SK-N-MC (cell line): ENCODE measurements around the gene CACNA1F.
A peak's percentile ranks its signal among the peaks of the same experiment; 100 is the strongest.

Experiments
- DNase-seq: peaks from one replicate; pipeline ENCODE4 v3.0.0-alpha.2; 2011; ENCODE audit warnings: low read depth, low spot score
- H3K27ac ChIP-seq: fragments of 200-600 bp; sonication (generic); 2 replicates; pipeline ENCODE4 v1.5.1; 2016; ENCODE audit warnings: mixed run types
- H3K36me3 ChIP-seq: fragments of 200-600 bp; sonication (generic); 2 replicates; pipeline ENCODE4 v1.6.1; 2017; ENCODE audit warnings: antibody characterized with exemption, low read length, mixed read lengths; ENCODE audit not compliant: insufficient read depth
- H3K4me3 ChIP-seq: fragments of 200-600 bp; sonication (generic); 2 replicates; pipeline ENCODE4 v1.5.1; 2016
- H3K9ac ChIP-seq: fragments of 200-600 bp; sonication (generic); 2 replicates; pipeline ENCODE4 v1.8.0; 2017; ENCODE audit warnings: mixed run types, mixed read lengths; ENCODE audit not compliant: insufficient read length
- H3K9me3 ChIP-seq: fragments of 200-600 bp; sonication (generic); 2 replicates; pipeline ENCODE4 v1.6.1; 2017; ENCODE audit warnings: low read depth, mild to moderate bottlenecking, antibody characterized with exemption, low read length, moderate library complexity, mixed read lengths
- EZH2 ChIP-seq: fragments of 200-600 bp; sonication (generic); IDR thresholded peaks from one replicate; pipeline ENCODE4 v1.6.1; 2017; ENCODE audit warnings: antibody characterized with exemption
- FOXP2 ChIP-seq: optimal IDR thresholded peaks from 2 replicates; pipeline ENCODE3; 2011; ENCODE audit warnings: mild to moderate bottlenecking, moderate library complexity; ENCODE audit not compliant: insufficient read depth; ENCODE audit errors: extremely low read length, control extremely low read depth
- POLR2AphosphoS5 ChIP-seq: IDR thresholded peaks from 2 replicates; pipeline ENCODE4 v1.6.1; 2012; ENCODE audit warnings: mild to moderate bottlenecking, low read depth, low read length, borderline replicate concordance

CACNA1F gene

GRCh38 chrX:49202022-49202421 lies 31.1 kb downstream of the CACNA1F start:
- no peak overlapping the region for H3K9ac ChIP-seq
- TF ChIP-seq FOXP2 (no peak), POLR2AphosphoS5 (no peak), EZH2 (no peak)
- DNase-seq: no peak
- no peak overlapping the region for H3K27ac ChIP-seq
- H3K4me3 ChIP-seq: no peak overlapping the region
- H3K36me3 ChIP-seq: no peaks in the 10 kb centered on the region
- H3K9me3 ChIP-seq: no peaks in the 10 kb centered on the region

GRCh38 chrX:49199906-49200771 lies 33.0 kb downstream of the CACNA1F start, which contains the start of gene SYP:
SYP (minus strand) TSS chrX:49200193; CDS start chrX:49200186, 7 bp downstream.
- TF ChIP-seq EZH2 (no peak), POLR2AphosphoS5 (peak; percentile 91)
- no peak for DNase-seq
- H3K9ac ChIP-seq: peak within 1 kb of the TSS; percentile 66

GRCh38 chrX:49199315-49199595 lies 33.9 kb downstream of the CACNA1F start:
- TF ChIP-seq FOXP2: no peak
- no peak for TF ChIP-seq POLR2AphosphoS5
- no peak for TF ChIP-seq EZH2
- Histone ChIP-seq H3K9me3 (no peaks in the 10 kb centered on the region), H3K36me3 (no peaks in the 10 kb centered on the region), H3K9ac (no peak overlapping the region), H3K4me3 (no peak overlapping the region), H3K27ac (no peak overlapping the region)
- no peak for DNase-seq

More at GRCh38 chrX:49199906-49200771, 33.0 kb downstream of the CACNA1F start, which contains the start of gene SYP:
- Histone ChIP-seq H3K4me3 (peak within 1 kb of the TSS; percentile 70), H3K36me3 (no peaks in the 10 kb centered on the region), H3K9me3 (no peaks in the 10 kb centered on the region), H3K27ac (0 out of 2 replicates have a peak within 1 kb of the TSS, but pooled peaks have one; percentile 1)

- Histone ChIP-seq H3K36me3 (no peaks in the 10 kb centered on the region), H3K9me3 (no peaks in the 10 kb centered on the region), H3K27ac (no peak overlapping the region), H3K9ac (no peak overlapping the region), H3K4me3 (no peak overlapping the region)
- DNase-seq: no peak
- no peak for TF ChIP-seq FOXP2
- no peak for TF ChIP-seq EZH2
- TF ChIP-seq POLR2AphosphoS5: no peak
These were observed 34.4 kb downstream of the CACNA1F start for GRCh38 chrX:49198540-49199314.

- H3K4me3 ChIP-seq: no peak overlapping the region
- TF ChIP-seq POLR2AphosphoS5: no peak
- TF ChIP-seq FOXP2: no peak
- no peak for TF ChIP-seq EZH2
- H3K9me3 ChIP-seq: no peaks in the 10 kb centered on the region
- H3K9ac ChIP-seq: no peak overlapping the region
- H3K27ac ChIP-seq: no peak overlapping the region
- H3K36me3 ChIP-seq: no peaks in the 10 kb centered on the region
- DNase-seq: no peak
These were observed 35.5 kb downstream of the CACNA1F start for GRCh38 chrX:49197543-49198087.

GRCh38 chrX:49193542-49193964 lies 39.6 kb downstream of the CACNA1F start:
- no peak overlapping the region for H3K9ac ChIP-seq
- no peaks in the 10 kb centered on the region for H3K9me3 ChIP-seq
- H3K36me3 ChIP-seq: no peaks in the 10 kb centered on the region

GRCh38 chrX:49192722-49193328 lies 40.3 kb downstream of the CACNA1F start:
- DNase-seq: no peak
- H3K9ac ChIP-seq: no peak overlapping the region
- no peak for TF ChIP-seq FOXP2
- no peak for TF ChIP-seq POLR2AphosphoS5
- TF ChIP-seq EZH2: no peak
- no peak overlapping the region for H3K4me3 ChIP-seq
- no peaks in the 10 kb centered on the region for H3K9me3 ChIP-seq
- no peak overlapping the region for H3K27ac ChIP-seq
- H3K36me3 ChIP-seq: no peaks in the 10 kb centered on the region

More at GRCh38 chrX:49193542-49193964, 39.6 kb downstream of the CACNA1F start:
- Histone ChIP-seq H3K4me3 (no peak overlapping the region), H3K27ac (no peak overlapping the region)
- TF ChIP-seq EZH2: no peak
- no peak for TF ChIP-seq POLR2AphosphoS5
- TF ChIP-seq FOXP2: no peak
- DNase-seq: no peak

GRCh38 chrX:49191574-49192011 lies 41.5 kb downstream of the CACNA1F start:
- no peak for TF ChIP-seq POLR2AphosphoS5
- no peak for TF ChIP-seq EZH2
- TF ChIP-seq FOXP2: no peak
- H3K36me3 ChIP-seq: no peaks in the 10 kb centered on the region
- DNase-seq: no peak
- peak overlapping the region; percentile 85 for H3K4me3 ChIP-seq
- H3K9me3 ChIP-seq: no peaks in the 10 kb centered on the region
- 0 out of 2 replicates have a peak overlapping the region, but pooled peaks have one; percentile 36 for H3K27ac ChIP-seq
- H3K9ac ChIP-seq: peak overlapping the region; percentile 79
